Measurements from ENCODE around the gene KCNT1.

The KCNT1 gene

DNA sequence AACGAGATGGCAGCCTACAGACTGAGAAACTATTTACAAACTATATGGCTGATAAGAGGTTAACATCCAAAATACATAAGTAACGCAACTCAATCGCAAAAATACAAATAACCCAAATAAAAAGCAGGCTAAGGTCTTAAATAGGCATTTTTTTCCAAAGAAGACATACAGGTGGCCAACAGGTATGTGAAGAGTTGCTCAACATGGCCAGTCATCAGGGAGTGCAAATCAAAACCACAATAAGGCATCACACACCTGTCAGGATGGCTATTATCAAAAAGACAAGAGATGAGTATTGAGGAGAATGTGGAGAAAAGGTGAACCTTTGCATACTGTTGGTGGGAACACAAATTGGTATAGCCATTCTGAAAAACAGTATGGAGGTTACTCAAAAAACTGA is 131.9 kb downstream of the KCNT1 start:
- TF ChIP-seq, protein P1, sequence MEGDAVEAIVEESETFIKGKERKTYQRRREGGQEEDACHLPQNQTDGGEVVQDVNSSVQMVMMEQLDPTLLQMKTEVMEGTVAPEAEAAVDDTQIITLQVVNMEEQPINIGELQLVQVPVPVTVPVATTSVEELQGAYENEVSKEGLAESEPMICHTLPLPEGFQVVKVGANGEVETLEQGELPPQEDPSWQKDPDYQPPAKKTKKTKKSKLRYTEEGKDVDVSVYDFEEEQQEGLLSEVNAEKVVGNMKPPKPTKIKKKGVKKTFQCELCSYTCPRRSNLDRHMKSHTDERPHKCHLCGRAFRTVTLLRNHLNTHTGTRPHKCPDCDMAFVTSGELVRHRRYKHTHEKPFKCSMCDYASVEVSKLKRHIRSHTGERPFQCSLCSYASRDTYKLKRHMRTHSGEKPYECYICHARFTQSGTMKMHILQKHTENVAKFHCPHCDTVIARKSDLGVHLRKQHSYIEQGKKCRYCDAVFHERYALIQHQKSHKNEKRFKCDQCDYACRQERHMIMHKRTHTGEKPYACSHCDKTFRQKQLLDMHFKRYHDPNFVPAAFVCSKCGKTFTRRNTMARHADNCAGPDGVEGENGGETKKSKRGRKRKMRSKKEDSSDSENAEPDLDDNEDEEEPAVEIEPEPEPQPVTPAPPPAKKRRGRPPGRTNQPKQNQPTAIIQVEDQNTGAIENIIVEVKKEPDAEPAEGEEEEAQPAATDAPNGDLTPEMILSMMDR (IDR thresholded peaks at IDR 0.05; ENCODE audit: extremely low read depth, missing control alignments), result no peak
- DNase-seq (ENCODE audit: low spot score), result no peak

DNA sequence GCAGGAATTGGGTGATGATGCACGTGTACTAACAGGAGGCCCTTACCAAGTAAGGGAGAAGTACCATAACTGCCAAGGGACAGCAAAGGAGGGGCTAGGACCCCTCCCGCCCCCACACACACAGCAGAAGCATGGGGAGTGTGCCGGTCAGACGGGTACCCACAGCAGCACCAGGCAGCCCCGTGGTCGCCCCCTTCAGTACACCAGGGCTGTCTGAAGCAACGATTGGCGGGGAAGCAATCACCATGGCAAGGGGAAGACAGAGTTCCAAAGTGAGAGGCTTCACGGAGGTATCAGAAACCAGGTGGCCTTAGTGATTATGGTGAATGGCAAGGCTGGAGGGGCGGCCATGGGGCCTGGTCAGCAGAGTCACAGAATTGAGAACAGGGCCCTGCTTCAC is 133.1 kb downstream of the KCNT1 start:
- DNase-seq (ENCODE audit: low spot score), result no peak
- TF ChIP-seq, protein P1 (IDR thresholded peaks at IDR 0.05; ENCODE audit: extremely low read depth, missing control alignments), result no peak

- TF ChIP-seq, protein P1 (IDR thresholded peaks at IDR 0.05; ENCODE audit: extremely low read depth, missing control alignments), result no peak
Observed at GRCh38 chr9:135839516-135839915, 137.5 kb downstream of the KCNT1 start.

DNA sequence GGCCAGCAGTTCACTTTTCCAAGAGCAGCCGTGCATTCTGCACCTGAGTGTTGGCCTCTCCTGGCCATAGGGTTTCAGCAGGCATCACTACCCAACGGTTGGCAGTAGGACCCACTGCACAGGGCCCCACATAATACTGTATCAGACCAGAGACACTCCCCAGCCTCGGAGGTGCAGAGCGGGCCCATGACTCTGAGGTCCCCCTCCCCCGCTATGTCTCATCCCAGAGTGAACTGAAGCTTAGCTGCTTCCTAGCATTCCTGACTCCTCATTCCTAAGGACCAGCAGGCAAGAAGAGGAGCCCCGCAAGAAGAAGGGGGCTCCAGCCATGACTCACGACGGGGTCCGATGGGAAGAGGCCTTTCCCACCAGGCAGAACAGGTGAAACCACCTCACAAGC is 138.1 kb downstream of the KCNT1 start:
- TF ChIP-seq, protein P1 (IDR thresholded peaks at IDR 0.05; ENCODE audit: extremely low read depth, missing control alignments), result no peak
- no peak for DNase-seq (ENCODE audit: low spot score)

More at GRCh38 chr9:135839516-135839915, 137.5 kb downstream of the KCNT1 start:
- no peak for DNase-seq (ENCODE audit: low spot score)

DNA sequence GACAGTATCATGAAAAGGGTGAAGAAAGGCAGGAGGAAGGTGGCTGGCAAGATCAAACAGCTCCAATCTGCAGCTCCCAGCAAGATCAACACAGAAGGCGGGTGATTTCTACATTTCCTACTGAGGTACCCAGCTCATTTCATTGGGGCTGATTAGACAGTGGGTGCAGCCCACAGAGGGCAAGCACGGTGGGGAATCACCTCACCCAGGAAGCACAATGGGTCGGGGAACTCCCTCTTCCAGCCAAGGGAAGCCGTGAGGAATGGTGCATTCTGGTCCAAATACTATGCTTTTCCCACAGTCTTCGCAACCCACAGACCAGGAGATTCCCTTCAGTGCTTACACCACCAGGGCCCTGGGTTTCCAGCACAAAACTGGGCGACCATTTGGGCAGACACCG is 138.6 kb downstream of the KCNT1 start:
- TF ChIP-seq, protein P1 (IDR thresholded peaks at IDR 0.05; ENCODE audit: extremely low read depth, missing control alignments), result no peak

More for the DNA sequence above, 138.6 kb downstream of the KCNT1 start:
- DNase-seq (ENCODE audit: low spot score), result no peak
